ENCODE data around the gene SORCS3.

DNA sequence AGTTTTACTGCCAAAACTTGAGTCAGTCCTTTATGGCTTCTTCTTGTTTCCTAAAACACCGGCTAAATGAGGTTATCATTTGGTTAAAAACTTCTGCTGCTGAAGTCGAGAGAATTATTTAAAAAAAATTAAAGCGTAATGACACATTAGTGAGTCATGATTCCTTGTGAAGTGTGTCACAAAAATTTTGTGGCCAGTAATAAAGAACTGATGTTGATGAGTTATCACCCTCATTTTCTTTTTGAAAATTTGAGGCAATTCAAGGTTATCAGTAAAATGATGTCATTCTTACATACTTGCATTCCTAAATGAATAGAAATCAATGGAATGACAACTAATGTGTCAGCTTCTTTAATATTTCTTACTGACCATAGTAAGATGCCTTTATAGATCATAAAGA is 427.4 kb downstream of the SORCS3 start:
- TF ChIP-seq SIN3A (IDR thresholded peaks at IDR 0.05; ENCODE audit: borderline replicate concordance, insufficient read depth, low read depth, low read length): no peak
- TF ChIP-seq, protein P1, sequence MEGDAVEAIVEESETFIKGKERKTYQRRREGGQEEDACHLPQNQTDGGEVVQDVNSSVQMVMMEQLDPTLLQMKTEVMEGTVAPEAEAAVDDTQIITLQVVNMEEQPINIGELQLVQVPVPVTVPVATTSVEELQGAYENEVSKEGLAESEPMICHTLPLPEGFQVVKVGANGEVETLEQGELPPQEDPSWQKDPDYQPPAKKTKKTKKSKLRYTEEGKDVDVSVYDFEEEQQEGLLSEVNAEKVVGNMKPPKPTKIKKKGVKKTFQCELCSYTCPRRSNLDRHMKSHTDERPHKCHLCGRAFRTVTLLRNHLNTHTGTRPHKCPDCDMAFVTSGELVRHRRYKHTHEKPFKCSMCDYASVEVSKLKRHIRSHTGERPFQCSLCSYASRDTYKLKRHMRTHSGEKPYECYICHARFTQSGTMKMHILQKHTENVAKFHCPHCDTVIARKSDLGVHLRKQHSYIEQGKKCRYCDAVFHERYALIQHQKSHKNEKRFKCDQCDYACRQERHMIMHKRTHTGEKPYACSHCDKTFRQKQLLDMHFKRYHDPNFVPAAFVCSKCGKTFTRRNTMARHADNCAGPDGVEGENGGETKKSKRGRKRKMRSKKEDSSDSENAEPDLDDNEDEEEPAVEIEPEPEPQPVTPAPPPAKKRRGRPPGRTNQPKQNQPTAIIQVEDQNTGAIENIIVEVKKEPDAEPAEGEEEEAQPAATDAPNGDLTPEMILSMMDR (IDR thresholded peaks at IDR 0.05): no peak
